GM12892 (cell line): Measurements from ENCODE around the gene FKBP6.

Source experiments
- POLR2A ChIP-seq: IDR thresholded peaks from 2 replicates; pipeline ENCODE4 v1.6.1; 2011; ENCODE audit warnings: low read depth, low read length, control low read depth
- TAF1 ChIP-seq: IDR thresholded peaks from 2 replicates; pipeline ENCODE4 v1.6.1; 2011; ENCODE audit warnings: low read depth, mild to moderate bottlenecking, control low read depth, low read length, borderline replicate concordance

- TF ChIP-seq TAF1 (no peak), POLR2A (no peak)
Measured at GRCh38 chr7:73358590-73359275, 30.8 kb downstream of the FKBP6 start.
